ENCODE results near the gene JARID2.

Gene JARID2

GRCh38 chr6:15355683-15356099 is 109.8 kb downstream of the JARID2 start:
- Histone ChIP-seq H4K20me1 (ENCODE audit: insufficient read depth, low read length) (no peaks in the 10 kb centered on the region), H3K4me1 (ENCODE audit: low read length) (no peaks in the 10 kb centered on the region), H3K27me3 (replicated peaks; ENCODE audit: insufficient read depth, low read length) (no peaks in the 10 kb centered on the region)

GRCh38 chr6:15356179-15356578 is 110.3 kb downstream of the JARID2 start:
- no peaks in the 10 kb centered on the region for H3K36me3 ChIP-seq (replicated peaks; ENCODE audit: insufficient read depth, low read length)
- no peak overlapping the region for H3K9ac ChIP-seq (ENCODE audit: low read length)
- no peaks in the 10 kb centered on the region for H3K9me2 ChIP-seq (replicated peaks; ENCODE audit: insufficient read depth, low read length)
- no peak overlapping the region for H3K4me3 ChIP-seq (ENCODE audit: low read length)
- H4K20me1 ChIP-seq (ENCODE audit: insufficient read depth, low read length): no peaks in the 10 kb centered on the region
- no peak overlapping the region for H3K27ac ChIP-seq (ENCODE audit: low read length)
- TF ChIP-seq CTCF (IDR thresholded peaks at IDR 0.05; ENCODE audit: low read length) (no peak), EZH2phosphoT487 (IDR thresholded peaks at IDR 0.05; ENCODE audit: low read length) (no peak), EZH2 (optimal IDR thresholded peaks at IDR 0.05; ENCODE audit: low read depth, low read length) (no peak)
- H3K4me1 ChIP-seq (ENCODE audit: low read length): no peaks in the 10 kb centered on the region
- no peaks in the 10 kb centered on the region for H3K9me3 ChIP-seq (replicated peaks; ENCODE audit: insufficient read depth, low read length)
- peaks cover 90% of the 10 kb centered on the region for H3K79me2 ChIP-seq (ENCODE audit: low read length)
- H3K27me3 ChIP-seq (replicated peaks; ENCODE audit: insufficient read depth, low read length): no peaks in the 10 kb centered on the region
- H3F3A ChIP-seq (ENCODE audit: insufficient read depth, low read length): no peaks in the 10 kb centered on the region
- no peak for DNase-seq
- no peak overlapping the region for H3K4me2 ChIP-seq (ENCODE audit: low read depth, low read length)
- no peak overlapping the region for H2AFZ ChIP-seq (ENCODE audit: low read length)

More at GRCh38 chr6:15355683-15356099, 109.8 kb downstream of the JARID2 start:
- H3K9me3 ChIP-seq (replicated peaks; ENCODE audit: insufficient read depth, low read length): no peaks in the 10 kb centered on the region
- H3K4me3 ChIP-seq (ENCODE audit: low read length): no peak overlapping the region
- H2AFZ ChIP-seq (ENCODE audit: low read length): no peak overlapping the region
- no peak overlapping the region for H3K9ac ChIP-seq (ENCODE audit: low read length)
- H3K9me2 ChIP-seq (replicated peaks; ENCODE audit: insufficient read depth, low read length): no peaks in the 10 kb centered on the region
- no peak overlapping the region for H3K4me2 ChIP-seq (ENCODE audit: low read depth, low read length)
- peaks cover 90% of the 10 kb centered on the region for H3K79me2 ChIP-seq (ENCODE audit: low read length)
- no peaks in the 10 kb centered on the region for H3K36me3 ChIP-seq (replicated peaks; ENCODE audit: insufficient read depth, low read length)
- DNase-seq: no peak
- no peak overlapping the region for H3K27ac ChIP-seq (ENCODE audit: low read length)
- no peak for TF ChIP-seq CTCF (IDR thresholded peaks at IDR 0.05; ENCODE audit: low read length)
- no peak for TF ChIP-seq EZH2 (optimal IDR thresholded peaks at IDR 0.05; ENCODE audit: low read depth, low read length)
- no peak for TF ChIP-seq EZH2phosphoT487 (IDR thresholded peaks at IDR 0.05; ENCODE audit: low read length)
- no peaks in the 10 kb centered on the region for H3F3A ChIP-seq (ENCODE audit: insufficient read depth, low read length)

- H3K27me3 ChIP-seq (replicated peaks; ENCODE audit: insufficient read depth, low read length): no peaks in the 10 kb centered on the region
- no peak overlapping the region for H3K27ac ChIP-seq (ENCODE audit: low read length)
- H3K4me3 ChIP-seq (ENCODE audit: low read length): no peak overlapping the region
- no peak overlapping the region for H3K4me2 ChIP-seq (ENCODE audit: low read depth, low read length)
- H3K4me1 ChIP-seq (ENCODE audit: low read length): no peaks in the 10 kb centered on the region
- no peaks in the 10 kb centered on the region for H3K36me3 ChIP-seq (replicated peaks; ENCODE audit: insufficient read depth, low read length)
- H4K20me1 ChIP-seq (ENCODE audit: insufficient read depth, low read length): no peaks in the 10 kb centered on the region
- H3K9me3 ChIP-seq (replicated peaks; ENCODE audit: insufficient read depth, low read length): no peaks in the 10 kb centered on the region
- no peak overlapping the region for H3K9ac ChIP-seq (ENCODE audit: low read length)
- H3K9me2 ChIP-seq (replicated peaks; ENCODE audit: insufficient read depth, low read length): no peaks in the 10 kb centered on the region
- DNase-seq: no peak
- TF ChIP-seq EZH2phosphoT487 (IDR thresholded peaks at IDR 0.05; ENCODE audit: low read length) (no peak), CTCF (IDR thresholded peaks at IDR 0.05; ENCODE audit: low read length) (no peak), EZH2 (optimal IDR thresholded peaks at IDR 0.05; ENCODE audit: low read depth, low read length) (no peak)
- H3F3A ChIP-seq (ENCODE audit: insufficient read depth, low read length): no peaks in the 10 kb centered on the region
- H3K79me2 ChIP-seq (ENCODE audit: low read length): peaks cover 90% of the 10 kb centered on the region
- no peak overlapping the region for H2AFZ ChIP-seq (ENCODE audit: low read length)
Observed at GRCh38 chr6:15356937-15357336, 111.1 kb downstream of the JARID2 start.
